Neuronal stem cell (in vitro differentiated cells): ENCODE results near the gene MFRP.

Experiments used
- DNase-seq: peaks from one replicate; pipeline ENCODE4 v3.0.0-alpha.2; 2013; ENCODE audit warnings: low spot score
- H2AFZ ChIP-seq: one replicate; pipeline ENCODE4 v1.6.1; 2013; ENCODE audit warnings: mild to moderate bottlenecking, low read length, inconsistent platforms
- H2AK5ac ChIP-seq: 2 replicates; pipeline ENCODE4 v1.6.1; 2013; ENCODE audit warnings: low read depth, mild to moderate bottlenecking, inconsistent platforms, low read length, moderate library complexity, mixed read lengths
- H2BK120ac ChIP-seq: 2 replicates; pipeline ENCODE4 v1.6.1; 2013; ENCODE audit warnings: low read depth, mild to moderate bottlenecking, inconsistent platforms, low read length, moderate library complexity, mixed read lengths
- H2BK12ac ChIP-seq: one replicate; pipeline ENCODE4 v1.6.1; 2013; ENCODE audit warnings: low read length, inconsistent platforms
- H2BK15ac ChIP-seq: 2 replicates; pipeline ENCODE4 v1.6.1; 2013; ENCODE audit warnings: mild to moderate bottlenecking, low read length, inconsistent platforms, mixed read lengths
- H2BK5ac ChIP-seq: one replicate; pipeline ENCODE4 v1.6.1; 2013; ENCODE audit warnings: inconsistent platforms, mild to moderate bottlenecking, low read length, moderate library complexity
- H3K14ac ChIP-seq: one replicate; pipeline ENCODE4 v1.6.1; 2013; ENCODE audit warnings: low read length, inconsistent platforms
- H3K18ac ChIP-seq: 2 replicates; pipeline ENCODE4 v1.6.1; 2013; ENCODE audit warnings: low read length, inconsistent platforms
- H3K23ac ChIP-seq: 2 replicates; pipeline ENCODE4 v1.6.1; 2013; ENCODE audit warnings: low read depth, mild to moderate bottlenecking, mixed read lengths, low read length, inconsistent platforms; ENCODE audit not compliant: poor library complexity
- H3K27ac ChIP-seq: replicated peaks from 3 replicates; pipeline ENCODE4 v1.5.1; 2013; ENCODE audit warnings: low read length, inconsistent platforms
- H3K27me3 ChIP-seq, 3 experiments: 2 replicates each; pipeline ENCODE4 v1.6.1; 2013; ENCODE audit warnings: low read length in 3 of 3, mild to moderate bottlenecking in 2 of 3, inconsistent platforms in 1 of 3, low read depth in 1 of 3, mixed read lengths in 1 of 3, moderate library complexity in 1 of 3; ENCODE audit not compliant: control insufficient read depth in 3 of 3, insufficient read depth in 3 of 3
- H3K36me3 ChIP-seq, 2 donors: replicated peaks in 1 of 2; 2 replicates each; pipeline ENCODE4 v1.6.1; 2013; ENCODE audit warnings: low read length in 2 of 2; ENCODE audit not compliant: control insufficient read depth in 2 of 2, insufficient read depth in 2 of 2
- H3K4ac ChIP-seq: 2 replicates; pipeline ENCODE4 v1.6.1; 2013; ENCODE audit warnings: inconsistent platforms, mild to moderate bottlenecking, low read length, moderate library complexity
- H3K4me1 ChIP-seq, 2 donors: 1 replicate in 1 of 2; 2 replicates in 1 of 2; pipeline ENCODE4 v1.6.1; 2013; ENCODE audit warnings: low read length in 2 of 2, low read depth in 1 of 2; ENCODE audit not compliant: control insufficient read depth in 2 of 2, insufficient read depth in 1 of 2
- H3K4me2 ChIP-seq: one replicate; pipeline ENCODE4 v1.6.1; 2013; ENCODE audit warnings: mild to moderate bottlenecking, low read length, inconsistent platforms; ENCODE audit not compliant: insufficient read depth, poor library complexity, severe bottlenecking
- H3K4me3 ChIP-seq, 2 donors: 2 replicates each; pipeline ENCODE4 v1.5.1; 2013; ENCODE audit warnings: low read length in 2 of 2, mild to moderate bottlenecking in 2 of 2, inconsistent platforms in 1 of 2, moderate library complexity in 1 of 2
- H3K79me1 ChIP-seq: one replicate; pipeline ENCODE4 v1.6.1; 2013; ENCODE audit warnings: low read depth, mild to moderate bottlenecking, inconsistent platforms, low read length, moderate library complexity
- H3K9ac ChIP-seq: one replicate; pipeline ENCODE4 v1.6.1; 2013; ENCODE audit warnings: mild to moderate bottlenecking, low read depth, low read length, inconsistent platforms; ENCODE audit not compliant: poor library complexity
- H3K9me3 ChIP-seq, 2 donors: replicated peaks in 1 of 2; 2 replicates each; pipeline versions ENCODE3 to v1.6.1; 2013; ENCODE audit warnings: low read length in 2 of 2, mild to moderate bottlenecking in 2 of 2, inconsistent platforms in 1 of 2, low read depth in 1 of 2, mixed read lengths in 1 of 2, moderate library complexity in 1 of 2; ENCODE audit not compliant: control insufficient read depth in 2 of 2, insufficient read depth in 1 of 2
- H4K8ac ChIP-seq: one replicate; pipeline ENCODE4 v1.6.1; 2013; ENCODE audit warnings: low read depth, mild to moderate bottlenecking, inconsistent platforms, low read length, moderate library complexity
- H4K91ac ChIP-seq: one replicate; pipeline ENCODE4 v1.6.1; 2013; ENCODE audit warnings: low read length, low read depth, mild to moderate bottlenecking, inconsistent platforms; ENCODE audit not compliant: poor library complexity
- WGBS, 2 donors: extraction: QIAGEN DNeasy Blood & Tissue Kit; methylation state at CpG; one replicate each; pipeline ENCODE4 v1.1.7; 2013; ENCODE audit warnings: missing lambda C conversion rate in 2 of 2, mixed read lengths in 1 of 2; ENCODE audit not compliant: insufficient read length in 2 of 2, insufficient replicate concordance in 1 of 2; ENCODE audit errors: extremely low coverage in 2 of 2; 5-methylcytosine and 5-hydroxymethylcytosine counted together

Gene MFRP

GRCh38 chr11:119336744-119337469, 9.6 kb downstream of the MFRP start:
- Histone ChIP-seq H3K27ac (peak overlapping the region; percentile 75), H2AFZ (no peak overlapping the region), H4K8ac (no peak overlapping the region), H3K14ac (no peak overlapping the region), H3K9me3 (no peaks in the 10 kb centered on the region), H3K18ac (no peak overlapping the region), H4K91ac (no peak overlapping the region), H2AK5ac (peak overlapping the region; percentile 5), H3K4ac (no peak overlapping the region), H3K27me3 (peaks cover 6 to 23% (median 15%) of the 10 kb centered on the region in 3 experiments), H2BK120ac (no peak overlapping the region), H3K36me3 (peaks cover 16% of the 10 kb centered on the region in 2 donors), H3K4me2 (no peak overlapping the region), H3K4me3 (no peak overlapping the region), H3K79me1 (peaks cover 22% of the 10 kb centered on the region), H3K4me1 (peaks cover 33 to 49% of the 10 kb centered on the region in 2 donors), H2BK5ac (no peak overlapping the region), H2BK12ac (no peak overlapping the region), H2BK15ac (peak overlapping the region; percentile 34), H3K23ac (no peak overlapping the region), H3K9ac (no peak overlapping the region)
- DNase-seq, result no peak
- no CpG with 5 or more reads among the region's 9 CpGs for WGBS, 2 donors

- no peak for DNase-seq
- peak overlapping the region; percentile 68 for H3K4me2 ChIP-seq
- peaks cover 5 to 14% (median 6%) of the 10 kb centered on the region in 3 experiments for H3K27me3 ChIP-seq
- peaks cover 27 to 45% of the 10 kb centered on the region in 2 donors for H3K4me1 ChIP-seq
- H3K4me3 ChIP-seq, result peak overlapping the region; percentile 86 to 98
- peaks cover 22% of the 10 kb centered on the region for H3K79me1 ChIP-seq
- H3K9ac ChIP-seq, result peak overlapping the region; percentile 85
- H2BK120ac ChIP-seq, result no peak overlapping the region
- no peak overlapping the region for H4K91ac ChIP-seq
- no peak overlapping the region for H3K27ac ChIP-seq
- H2BK15ac ChIP-seq, result peak overlapping the region; percentile 33
- peak overlapping the region; percentile 78 for H2AK5ac ChIP-seq
- H3K18ac ChIP-seq, result no peak overlapping the region
- no CpG with 5 or more reads among the region's 30 CpGs for WGBS, 2 donors
- peak overlapping the region; percentile 58 for H3K23ac ChIP-seq
- H4K8ac ChIP-seq, result no peak overlapping the region
- no peak overlapping the region for H2AFZ ChIP-seq
- H3K36me3 ChIP-seq, result peaks cover 16% of the 10 kb centered on the region in 2 donors
- no peak overlapping the region for H3K4ac ChIP-seq
- H3K9me3 ChIP-seq, result no peaks in the 10 kb centered on the region
- H2BK5ac ChIP-seq, result peak overlapping the region; percentile 88
- H2BK12ac ChIP-seq, result no peak overlapping the region
- no peak overlapping the region for H3K14ac ChIP-seq
These were observed 10.6 kb downstream of the MFRP start for GRCh38 chr11:119335655-119336543.

GRCh38 chr11:119335091-119335654, 11.3 kb downstream of the MFRP start:
- peak overlapping the region; percentile 86 to 98 for H3K4me3 ChIP-seq
- peak overlapping the region; percentile 40 for H2BK15ac ChIP-seq
- no peaks in the 10 kb centered on the region for H3K9me3 ChIP-seq
- H2BK120ac ChIP-seq, result no peak overlapping the region
- H2BK12ac ChIP-seq, result peak overlapping the region; percentile 44
- H3K4me1 ChIP-seq, result peaks cover 25 to 44% of the 10 kb centered on the region in 2 donors
- no peak overlapping the region for H4K8ac ChIP-seq
- no CpG with 5 or more reads among the region's 15 CpGs for WGBS, 2 donors
- H4K91ac ChIP-seq, result no peak overlapping the region
- H3K18ac ChIP-seq, result no peak overlapping the region
- peaks cover 16% of the 10 kb centered on the region in 2 donors for H3K36me3 ChIP-seq
- H3K27me3 ChIP-seq, result peaks cover 3 to 8% (median 4%) of the 10 kb centered on the region in 3 experiments
- no peak overlapping the region for H3K14ac ChIP-seq
- H2AFZ ChIP-seq, result peak overlapping the region; percentile 84
- H2BK5ac ChIP-seq, result peak overlapping the region; percentile 88
- H3K79me1 ChIP-seq, result peaks cover 22% of the 10 kb centered on the region
- H3K4me2 ChIP-seq, result peak overlapping the region; percentile 68
- H3K9ac ChIP-seq, result peak overlapping the region; percentile 85
- H2AK5ac ChIP-seq, result peak overlapping the region; percentile 78
- peak overlapping the region; percentile 80 for H3K4ac ChIP-seq
- DNase-seq, result no peak
- H3K23ac ChIP-seq, result peak overlapping the region; percentile 70
- H3K27ac ChIP-seq, result no peak overlapping the region
